PC-3 (cell line): ENCODE results near the gene MS4A14.
"Not testable (repeated sequence)": the region's sequence is repeated elsewhere in the genome, so short reads cannot be mapped to it uniquely, and the experiment has no call there.

Experiments used
- EZH2phosphoT487 ChIP-seq: fragments of 300-600 bp; sonication (generic); IDR thresholded peaks from 2 replicates; pipeline ENCODE4 v1.6.1; 2018; ENCODE audit warnings: mild to moderate bottlenecking, antibody characterized with exemption, low read length, borderline replicate concordance
- TF ChIP-seq, protein P1 (sequence below): fragments of 300-600 bp; sonication (generic); conservative IDR thresholded peaks from 2 replicates; pipeline ENCODE4 v1.5.1; 2017; ENCODE audit warnings: antibody characterized with exemption, low read depth, mild to moderate bottlenecking, low read length

DNA sequence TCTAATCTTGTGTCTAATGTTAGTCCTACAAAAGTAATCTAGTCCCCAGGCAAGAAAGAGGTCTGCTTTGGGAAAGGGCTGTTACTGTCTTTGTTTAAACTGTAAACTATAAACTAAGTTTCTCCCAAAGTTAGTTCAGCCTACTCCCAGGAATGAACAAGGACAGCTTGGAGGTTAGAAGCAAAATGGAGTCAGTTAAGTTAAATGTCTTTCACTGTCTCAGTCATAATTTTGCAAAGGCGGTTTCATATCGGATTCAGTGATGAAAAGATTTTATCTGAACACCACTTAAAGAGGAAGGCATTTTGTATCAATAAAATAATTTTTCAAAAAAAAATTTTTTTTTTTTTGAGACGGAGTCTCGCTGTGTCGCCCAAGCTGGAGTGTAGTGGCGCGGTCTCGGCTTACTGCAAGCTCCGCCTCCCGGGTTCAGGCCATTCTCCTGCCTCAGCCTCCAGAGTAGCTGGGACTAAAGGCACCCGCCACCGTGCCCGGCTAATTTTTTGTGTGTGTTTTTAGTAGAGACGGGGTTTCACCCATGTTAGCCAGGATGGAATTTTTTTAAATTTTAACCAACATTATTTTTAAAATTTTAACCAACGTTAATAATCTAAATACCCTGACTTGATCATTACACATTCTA is 29.9 kb upstream of the MS4A14 start:
- TF ChIP-seq, protein P1, sequence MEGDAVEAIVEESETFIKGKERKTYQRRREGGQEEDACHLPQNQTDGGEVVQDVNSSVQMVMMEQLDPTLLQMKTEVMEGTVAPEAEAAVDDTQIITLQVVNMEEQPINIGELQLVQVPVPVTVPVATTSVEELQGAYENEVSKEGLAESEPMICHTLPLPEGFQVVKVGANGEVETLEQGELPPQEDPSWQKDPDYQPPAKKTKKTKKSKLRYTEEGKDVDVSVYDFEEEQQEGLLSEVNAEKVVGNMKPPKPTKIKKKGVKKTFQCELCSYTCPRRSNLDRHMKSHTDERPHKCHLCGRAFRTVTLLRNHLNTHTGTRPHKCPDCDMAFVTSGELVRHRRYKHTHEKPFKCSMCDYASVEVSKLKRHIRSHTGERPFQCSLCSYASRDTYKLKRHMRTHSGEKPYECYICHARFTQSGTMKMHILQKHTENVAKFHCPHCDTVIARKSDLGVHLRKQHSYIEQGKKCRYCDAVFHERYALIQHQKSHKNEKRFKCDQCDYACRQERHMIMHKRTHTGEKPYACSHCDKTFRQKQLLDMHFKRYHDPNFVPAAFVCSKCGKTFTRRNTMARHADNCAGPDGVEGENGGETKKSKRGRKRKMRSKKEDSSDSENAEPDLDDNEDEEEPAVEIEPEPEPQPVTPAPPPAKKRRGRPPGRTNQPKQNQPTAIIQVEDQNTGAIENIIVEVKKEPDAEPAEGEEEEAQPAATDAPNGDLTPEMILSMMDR: not testable (repeated sequence)
- not testable (repeated sequence) for TF ChIP-seq EZH2phosphoT487
